Liver (tissue), 9 donors: ENCODE data around the gene ALDH1L1. TPM values are rescaled to one million over a fixed set of nuclear protein-coding genes. Genes with fewer than 3 reads are reported as not detected.

Source experiments
- DNase-seq: peaks from one replicate; pipeline ENCODE4 v3.0.0-alpha.2; 2017; ENCODE audit warnings: low spot score
- H3K27ac ChIP-seq, 2 donors: one replicate each; pipeline ENCODE4 v1.7.0; 2013; ENCODE audit warnings: inconsistent platforms in 2 of 2, low read length in 2 of 2, control low read depth in 1 of 2, low read depth in 1 of 2, mild to moderate bottlenecking in 1 of 2
- H3K27me3 ChIP-seq, 4 donors: one replicate each; pipeline versions ENCODE4 v1.6.1 to v1.7.0; 2013; ENCODE audit warnings: low read length in 3 of 4, inconsistent platforms in 1 of 4, mild to moderate bottlenecking in 1 of 4, moderate library complexity in 1 of 4; ENCODE audit not compliant: control insufficient read depth in 4 of 4, insufficient read depth in 4 of 4
- H3K36me3 ChIP-seq, 4 donors: one replicate each; pipeline versions ENCODE4 v1.6.1 to v1.7.0; 2013; ENCODE audit warnings: low read length in 3 of 4, mild to moderate bottlenecking in 3 of 4, low read depth in 1 of 4, moderate library complexity in 1 of 4; ENCODE audit not compliant: control insufficient read depth in 4 of 4, insufficient read depth in 3 of 4
- H3K4me1 ChIP-seq, 4 donors: one replicate each; pipeline versions ENCODE4 v1.6.1 to v1.7.0; 2013; ENCODE audit warnings: low read length in 3 of 4, mild to moderate bottlenecking in 3 of 4, moderate library complexity in 1 of 4; ENCODE audit not compliant: control insufficient read depth in 4 of 4, insufficient read depth in 4 of 4
- H3K4me3 ChIP-seq, 3 donors: one replicate each; pipeline versions ENCODE4 v1.6.1 to v1.7.0; 2013; ENCODE audit warnings: low read length in 3 of 3, control low read depth in 1 of 3, low read depth in 1 of 3, mild to moderate bottlenecking in 1 of 3
- H3K9ac ChIP-seq, 2 donors: one replicate each; pipeline ENCODE4 v1.7.0; 2013; ENCODE audit warnings: low read length in 2 of 2, mild to moderate bottlenecking in 2 of 2, moderate library complexity in 2 of 2, control low read depth in 1 of 2, low read depth in 1 of 2
- H3K9me3 ChIP-seq, 4 donors: one replicate each; pipeline versions ENCODE4 v1.6.1 to v1.7.0; 2013; ENCODE audit warnings: low read length in 3 of 4; ENCODE audit not compliant: control insufficient read depth in 4 of 4
- ATF3 ChIP-seq: IDR thresholded peaks from 2 replicates; pipeline ENCODE4 v1.6.1; 2016; ENCODE audit warnings: antibody characterized with exemption
- EGR1 ChIP-seq, 2 donors: IDR thresholded peaks; 2 replicates each; pipeline ENCODE4 v1.6.1; 2016 to 2018; ENCODE audit warnings: antibody characterized with exemption in 2 of 2, low read depth in 2 of 2
- FOXA1 ChIP-seq: IDR thresholded peaks from 2 replicates; pipeline ENCODE4 v1.6.1; 2016; ENCODE audit warnings: antibody characterized with exemption
- FOXA2 ChIP-seq: IDR thresholded peaks from 2 replicates; pipeline ENCODE4 v1.6.1; 2016; ENCODE audit warnings: antibody characterized with exemption
- GABPA ChIP-seq, 2 donors: IDR thresholded peaks in 1 of 2; conservative IDR thresholded peaks in 1 of 2; 2 replicates each; pipeline ENCODE4 v1.6.1; 2016; ENCODE audit warnings: antibody characterized with exemption in 2 of 2, mild to moderate bottlenecking in 1 of 2, moderate library complexity in 1 of 2
- HNF4G ChIP-seq: IDR thresholded peaks from 2 replicates; pipeline ENCODE4 v1.6.1; 2016; ENCODE audit warnings: antibody characterized with exemption
- JUND ChIP-seq, 2 donors: IDR thresholded peaks; 2 replicates each; pipeline ENCODE4 v1.6.1; 2016; ENCODE audit warnings: antibody characterized with exemption in 2 of 2
- MAX ChIP-seq: IDR thresholded peaks from 2 replicates; pipeline ENCODE4 v1.6.1; 2016; ENCODE audit warnings: antibody characterized with exemption
- NR2F2 ChIP-seq: IDR thresholded peaks from 2 replicates; pipeline ENCODE4 v1.6.1; 2016; ENCODE audit warnings: antibody characterized with exemption
- RAD21 ChIP-seq, 2 donors: IDR thresholded peaks; 2 replicates each; pipeline ENCODE4 v1.6.1; 2016; ENCODE audit warnings: antibody characterized with exemption in 2 of 2, mild to moderate bottlenecking in 2 of 2
- REST ChIP-seq: IDR thresholded peaks from 2 replicates; pipeline ENCODE4 v1.6.1; 2016; ENCODE audit warnings: antibody characterized with exemption, mild to moderate bottlenecking
- SP1 ChIP-seq: IDR thresholded peaks from 2 replicates; pipeline ENCODE4 v1.6.1; 2018; ENCODE audit warnings: antibody characterized with exemption, mild to moderate bottlenecking
- TAF1 ChIP-seq: conservative IDR thresholded peaks from 2 replicates; pipeline ENCODE4 v1.6.1; 2016; ENCODE audit warnings: antibody characterized with exemption, mild to moderate bottlenecking
- ZBTB33 ChIP-seq: IDR thresholded peaks from 2 replicates; pipeline ENCODE4 v1.6.1; 2016; ENCODE audit warnings: antibody characterized with exemption
- WGBS: extraction: QIAGEN DNeasy Blood & Tissue Kit; methylation state at CpG from one replicate; pipeline ENCODE4 v1.1.7; 2013; 5-methylcytosine and 5-hydroxymethylcytosine counted together
- polyA plus RNA-seq, 2 donors: library from polyadenylated mRNA; stranded (reverse) in 1 of 2; unstranded in 1 of 2; fragments of 200-250 nt in 1 of 2; fragments of >200 nt in 1 of 2; fragmentation: Nextera tagmentation in 1 of 2; extraction: Ambion mirVana in 1 of 2; gene quantifications; one replicate each; pipeline versions ENCODE4 v1.2.1 to v1.2.3, GENCODE V29; 2013 to 2015
- total RNA-seq, 2 donors: library from RNA; depleted of rRNA; stranded (reverse); fragments of >200 nt; gene quantifications; one replicate each; pipeline ENCODE4 v1.2.3, GENCODE V29; 2014
- donor health status: healthy.
- donor health status: healthy.
- donor health status: healthy.
- donor health status: healthy.
- donor health status: healthy.

The ALDH1L1 gene
- total and polyA plus RNA-seq, 4 donors = 46.7 to 234 (median 147) TPM

- H3K9ac ChIP-seq = no peak overlapping the region
- no peak for TF ChIP-seq FOXA1
- no peak for TF ChIP-seq JUND (IDR thresholded peaks at IDR 0.05)
- no peak for TF ChIP-seq EGR1 (IDR thresholded peaks at IDR 0.05; ENCODE audit: low read depth in 2 of 2)
- no peak for TF ChIP-seq ATF3
- TF ChIP-seq SP1 = no peak
- no peak for TF ChIP-seq MAX
Measured at GRCh38 chr3:126157083-126157768, 23.2 kb downstream of the ALDH1L1 start.

GRCh38 chr3:126156468-126156867 lies 23.9 kb downstream of the ALDH1L1 start:
- DNase-seq = peak; percentile 24
- 87% methylated on average over 8 of the region's 8 CpGs for WGBS
- Histone ChIP-seq H3K27me3 (no peaks in the 10 kb centered on the region), H3K27ac (no peak overlapping the region), H3K4me3 (no peak overlapping the region), H3K36me3 (peaks cover 29 to 86% (median 69%) of the 10 kb centered on the region in 4 donors), H3K9ac (no peak overlapping the region), H3K9me3 (no peaks in the 10 kb centered on the region), H3K4me1 (no peaks in the 10 kb centered on the region)
- TF ChIP-seq REST (no peak), TAF1 (no peak), ATF3 (no peak), MAX (no peak), FOXA1 (no peak), JUND (IDR thresholded peaks at IDR 0.05) (no peak), GABPA (IDR thresholded peaks at IDR 0.05 in 1 of 2, conservative IDR thresholded peaks at IDR 0.05 in 1 of 2) (no peak), EGR1 (IDR thresholded peaks at IDR 0.05; ENCODE audit: low read depth in 2 of 2) (no peak), FOXA2 (no peak), HNF4G (no peak), SP1 (no peak), NR2F2 (no peak), ZBTB33 (no peak), RAD21 (IDR thresholded peaks at IDR 0.05) (no peak)

More at GRCh38 chr3:126157083-126157768, 23.2 kb downstream of the ALDH1L1 start:
- peaks cover 24 to 79% (median 64%) of the 10 kb centered on the region in 4 donors for H3K36me3 ChIP-seq
- H3K4me1 ChIP-seq = no peaks in the 10 kb centered on the region
- WGBS = 96% methylated on average over 26 of the region's 26 CpGs
- no peaks in the 10 kb centered on the region for H3K27me3 ChIP-seq
- peak; percentile 14 for DNase-seq
- no peak overlapping the region for H3K4me3 ChIP-seq
- H3K9me3 ChIP-seq = no peaks in the 10 kb centered on the region
- H3K27ac ChIP-seq = no peak overlapping the region
